HUDEP-2 (cell line): Measurements from ENCODE around the gene NAB2.
"Not testable (repeated sequence)": the region's sequence is repeated elsewhere in the genome, so short reads cannot be mapped to it uniquely, and the experiment has no call there.

Source experiments
- DNase-seq, 76 experiments: peaks; one replicate each; lab custom pipeline; 2025; ENCODE audit not compliant: unreplicated experiment in 76 of 76; lab: John Stamatoyannopoulos, UW

Gene NAB2

GRCh38 chr12:57088354-57089270 lies at the start of gene NAB2:
TSS of gene NAB2 (plus strand) at chr12:57089114. CDS start at chr12:57089272, 158 bp downstream.
- DNase-seq: peak in 74 of 76 experiments; percentile 51 to 99 (median 92)

GRCh38 chr12:57040211-57040610 lies 48.7 kb upstream of the NAB2 start:
- no peak for DNase-seq

GRCh38 chr12:57040750-57041149 lies 48.2 kb upstream of the NAB2 start:
- DNase-seq: no peak

GRCh38 chr12:57042695-57043094 lies 46.2 kb upstream of the NAB2 start:
- no peak for DNase-seq

GRCh38 chr12:57044468-57044867 lies 44.4 kb upstream of the NAB2 start:
- DNase-seq: no peak

- DNase-seq: no peak
Observed at GRCh38 chr12:57044889-57045288, 44.0 kb upstream of the NAB2 start.

GRCh38 chr12:57046086-57046791 lies 42.7 kb upstream of the NAB2 start:
- DNase-seq: no peak

GRCh38 chr12:57046947-57047890 lies 41.7 kb upstream of the NAB2 start:
- no peak for DNase-seq

GRCh38 chr12:57047981-57048380 lies 40.9 kb upstream of the NAB2 start:
- DNase-seq: no peak

- no peak for DNase-seq
Observed at GRCh38 chr12:57048423-57049118, 40.3 kb upstream of the NAB2 start.

- DNase-seq: no peak
Observed at GRCh38 chr12:57049119-57049446, 39.8 kb upstream of the NAB2 start.

GRCh38 chr12:57049890-57050289 lies 39.0 kb upstream of the NAB2 start, which contains the start of gene MYO1A:
TSS of gene MYO1A (minus strand) at chr12:57050129. CDS start at chr12:57048323, 1,806 bp downstream.
- no peak for DNase-seq

GRCh38 chr12:57051011-57051410 lies 37.9 kb upstream of the NAB2 start:
- no peak for DNase-seq

GRCh38 chr12:57053146-57053545 lies 35.8 kb upstream of the NAB2 start:
- DNase-seq: not testable (repeated sequence)

GRCh38 chr12:57053901-57054300 lies 35.0 kb upstream of the NAB2 start:
- DNase-seq: not testable (repeated sequence)

- no peak for DNase-seq
Observed at GRCh38 chr12:57055824-57056223, 33.1 kb upstream of the NAB2 start.

GRCh38 chr12:57057067-57057751 lies 31.7 kb upstream of the NAB2 start:
- no peak for DNase-seq

GRCh38 chr12:57058454-57058853 lies 30.5 kb upstream of the NAB2 start:
- no peak for DNase-seq

- DNase-seq: no peak
Observed at GRCh38 chr12:57063991-57064685, 24.8 kb upstream of the NAB2 start.
